Measurements from ENCODE around the gene INTS14.

GRCh38 chr15:65550681-65551098 is 60.2 kb downstream of the INTS14 start:
- no peak for TF ChIP-seq CTCF (IDR thresholded peaks at IDR 0.05)
- no peak for TF ChIP-seq EZH2phosphoT487 (IDR thresholded peaks at IDR 0.05)
